Neuronal stem cell (in vitro differentiated cells): ENCODE measurements around the gene GOSR1.

Source experiments
- DNase-seq: peaks from one replicate; pipeline ENCODE4 v3.0.0-alpha.2; 2013; ENCODE audit warnings: low spot score
- H2AFZ ChIP-seq: one replicate; pipeline ENCODE4 v1.6.1; 2013; ENCODE audit warnings: mild to moderate bottlenecking, low read length, inconsistent platforms
- H2AK5ac ChIP-seq: 2 replicates; pipeline ENCODE4 v1.6.1; 2013; ENCODE audit warnings: low read depth, mild to moderate bottlenecking, inconsistent platforms, low read length, moderate library complexity, mixed read lengths
- H2BK120ac ChIP-seq: 2 replicates; pipeline ENCODE4 v1.6.1; 2013; ENCODE audit warnings: low read depth, mild to moderate bottlenecking, inconsistent platforms, low read length, moderate library complexity, mixed read lengths
- H2BK12ac ChIP-seq: one replicate; pipeline ENCODE4 v1.6.1; 2013; ENCODE audit warnings: low read length, inconsistent platforms
- H2BK15ac ChIP-seq: 2 replicates; pipeline ENCODE4 v1.6.1; 2013; ENCODE audit warnings: mild to moderate bottlenecking, low read length, inconsistent platforms, mixed read lengths
- H2BK5ac ChIP-seq: one replicate; pipeline ENCODE4 v1.6.1; 2013; ENCODE audit warnings: inconsistent platforms, mild to moderate bottlenecking, low read length, moderate library complexity
- H3K14ac ChIP-seq: one replicate; pipeline ENCODE4 v1.6.1; 2013; ENCODE audit warnings: low read length, inconsistent platforms
- H3K18ac ChIP-seq: 2 replicates; pipeline ENCODE4 v1.6.1; 2013; ENCODE audit warnings: low read length, inconsistent platforms
- H3K23ac ChIP-seq: 2 replicates; pipeline ENCODE4 v1.6.1; 2013; ENCODE audit warnings: low read depth, mild to moderate bottlenecking, mixed read lengths, low read length, inconsistent platforms; ENCODE audit not compliant: poor library complexity
- H3K27ac ChIP-seq: replicated peaks from 3 replicates; pipeline ENCODE4 v1.5.1; 2013; ENCODE audit warnings: low read length, inconsistent platforms
- H3K27me3 ChIP-seq, 3 experiments: 2 replicates each; pipeline ENCODE4 v1.6.1; 2013; ENCODE audit warnings: low read length in 3 of 3, mild to moderate bottlenecking in 2 of 3, inconsistent platforms in 1 of 3, low read depth in 1 of 3, mixed read lengths in 1 of 3, moderate library complexity in 1 of 3; ENCODE audit not compliant: control insufficient read depth in 3 of 3, insufficient read depth in 3 of 3
- H3K36me3 ChIP-seq, 2 donors: replicated peaks in 1 of 2; 2 replicates each; pipeline ENCODE4 v1.6.1; 2013; ENCODE audit warnings: low read length in 2 of 2; ENCODE audit not compliant: control insufficient read depth in 2 of 2, insufficient read depth in 2 of 2
- H3K4ac ChIP-seq: 2 replicates; pipeline ENCODE4 v1.6.1; 2013; ENCODE audit warnings: inconsistent platforms, mild to moderate bottlenecking, low read length, moderate library complexity
- H3K4me1 ChIP-seq, 2 donors: 1 replicate in 1 of 2; 2 replicates in 1 of 2; pipeline ENCODE4 v1.6.1; 2013; ENCODE audit warnings: low read length in 2 of 2, low read depth in 1 of 2; ENCODE audit not compliant: control insufficient read depth in 2 of 2, insufficient read depth in 1 of 2
- H3K4me2 ChIP-seq: one replicate; pipeline ENCODE4 v1.6.1; 2013; ENCODE audit warnings: mild to moderate bottlenecking, low read length, inconsistent platforms; ENCODE audit not compliant: insufficient read depth, poor library complexity, severe bottlenecking
- H3K4me3 ChIP-seq, 2 donors: 2 replicates each; pipeline ENCODE4 v1.5.1; 2013; ENCODE audit warnings: low read length in 2 of 2, mild to moderate bottlenecking in 2 of 2, inconsistent platforms in 1 of 2, moderate library complexity in 1 of 2
- H3K79me1 ChIP-seq: one replicate; pipeline ENCODE4 v1.6.1; 2013; ENCODE audit warnings: low read depth, mild to moderate bottlenecking, inconsistent platforms, low read length, moderate library complexity
- H3K9ac ChIP-seq: one replicate; pipeline ENCODE4 v1.6.1; 2013; ENCODE audit warnings: mild to moderate bottlenecking, low read depth, low read length, inconsistent platforms; ENCODE audit not compliant: poor library complexity
- H3K9me3 ChIP-seq, 2 donors: replicated peaks in 1 of 2; 2 replicates each; pipeline versions ENCODE3 to v1.6.1; 2013; ENCODE audit warnings: low read length in 2 of 2, mild to moderate bottlenecking in 2 of 2, inconsistent platforms in 1 of 2, low read depth in 1 of 2, mixed read lengths in 1 of 2, moderate library complexity in 1 of 2; ENCODE audit not compliant: control insufficient read depth in 2 of 2, insufficient read depth in 1 of 2
- H4K8ac ChIP-seq: one replicate; pipeline ENCODE4 v1.6.1; 2013; ENCODE audit warnings: low read depth, mild to moderate bottlenecking, inconsistent platforms, low read length, moderate library complexity
- H4K91ac ChIP-seq: one replicate; pipeline ENCODE4 v1.6.1; 2013; ENCODE audit warnings: low read length, low read depth, mild to moderate bottlenecking, inconsistent platforms; ENCODE audit not compliant: poor library complexity
- WGBS, 2 donors: extraction: QIAGEN DNeasy Blood & Tissue Kit; methylation state at CpG; one replicate each; pipeline ENCODE4 v1.1.7; 2013; ENCODE audit warnings: missing lambda C conversion rate in 2 of 2, mixed read lengths in 1 of 2; ENCODE audit not compliant: insufficient read length in 2 of 2, insufficient replicate concordance in 1 of 2; ENCODE audit errors: extremely low coverage in 2 of 2; 5-methylcytosine and 5-hydroxymethylcytosine counted together

GOSR1 gene

DNA sequence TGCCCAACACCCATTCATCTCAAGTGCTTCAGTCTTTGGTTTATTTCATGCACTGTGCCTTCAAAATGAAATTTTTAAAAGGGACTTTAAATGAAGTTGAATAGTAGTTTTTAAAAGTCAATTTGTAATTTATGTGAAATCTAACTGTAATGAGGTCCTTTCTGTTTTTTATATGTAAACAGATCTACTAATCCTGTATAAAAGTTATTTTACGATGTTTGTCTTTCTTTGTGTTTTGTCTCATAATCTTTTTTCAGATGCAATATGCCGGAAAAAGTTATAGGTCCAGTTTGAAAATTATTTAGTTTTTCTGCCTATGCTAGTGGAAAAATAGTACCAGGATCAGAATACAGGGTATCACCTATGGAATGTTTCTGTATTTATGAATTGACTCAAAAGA lies 8.7 kb upstream of the GOSR1 start:
- H2AK5ac ChIP-seq: no peak overlapping the region
- no peak overlapping the region for H3K18ac ChIP-seq
- no peak for DNase-seq
- no peak overlapping the region for H3K14ac ChIP-seq
- no peak overlapping the region for H4K91ac ChIP-seq
- no peak overlapping the region for H3K4ac ChIP-seq
- H3K4me3 ChIP-seq: no peak overlapping the region
- H3K9ac ChIP-seq: no peak overlapping the region
- no peaks in the 10 kb centered on the region for H3K9me3 ChIP-seq
- H2AFZ ChIP-seq: no peak overlapping the region
- H3K27ac ChIP-seq: no peak overlapping the region
- no peak overlapping the region for H4K8ac ChIP-seq
- no peak overlapping the region for H3K4me2 ChIP-seq
- H2BK120ac ChIP-seq: no peak overlapping the region
- no peak overlapping the region for H2BK15ac ChIP-seq
- no peak overlapping the region for H3K23ac ChIP-seq
- H2BK12ac ChIP-seq: no peak overlapping the region
- H3K79me1 ChIP-seq: no peaks in the 10 kb centered on the region
- peaks cover 4 to 6% of the 10 kb centered on the region in 2 donors for H3K4me1 ChIP-seq
- WGBS, 2 donors: no CpG with 5 or more reads among the region's 2 CpGs
- H2BK5ac ChIP-seq: no peak overlapping the region
- H3K36me3 ChIP-seq: peaks cover 2 to 39% of the 10 kb centered on the region in 2 donors
- H3K27me3 ChIP-seq: no peaks in the 10 kb centered on the region

- no peak overlapping the region for H3K18ac ChIP-seq
- no peak for DNase-seq
- no peaks in the 10 kb centered on the region for H3K9me3 ChIP-seq
- no peak overlapping the region for H2BK15ac ChIP-seq
- H3K27me3 ChIP-seq: no peaks in the 10 kb centered on the region
- H2AFZ ChIP-seq: peak overlapping the region; percentile 80
- no peak overlapping the region for H3K9ac ChIP-seq
- H3K36me3 ChIP-seq: no peaks in the 10 kb centered on the region
- peak overlapping the region; percentile 57 for H3K27ac ChIP-seq
- no peak overlapping the region for H4K91ac ChIP-seq
- no CpG with 5 or more reads among the region's 10 CpGs for WGBS, 2 donors
- no peak overlapping the region for H2BK120ac ChIP-seq
- no peaks in the 10 kb centered on the region for H3K79me1 ChIP-seq
- H4K8ac ChIP-seq: no peak overlapping the region
- H3K4ac ChIP-seq: no peak overlapping the region
- H2BK5ac ChIP-seq: no peak overlapping the region
- H3K4me1 ChIP-seq: peaks cover 6 to 9% of the 10 kb centered on the region in 2 donors
- no peak overlapping the region for H3K23ac ChIP-seq
- no peak overlapping the region for H3K4me3 ChIP-seq
- H2BK12ac ChIP-seq: no peak overlapping the region
- H3K4me2 ChIP-seq: no peak overlapping the region
- no peak overlapping the region for H3K14ac ChIP-seq
- H2AK5ac ChIP-seq: no peak overlapping the region
Measured at GRCh38 chr17:30472238-30472890, 4.8 kb upstream of the GOSR1 start.

DNA sequence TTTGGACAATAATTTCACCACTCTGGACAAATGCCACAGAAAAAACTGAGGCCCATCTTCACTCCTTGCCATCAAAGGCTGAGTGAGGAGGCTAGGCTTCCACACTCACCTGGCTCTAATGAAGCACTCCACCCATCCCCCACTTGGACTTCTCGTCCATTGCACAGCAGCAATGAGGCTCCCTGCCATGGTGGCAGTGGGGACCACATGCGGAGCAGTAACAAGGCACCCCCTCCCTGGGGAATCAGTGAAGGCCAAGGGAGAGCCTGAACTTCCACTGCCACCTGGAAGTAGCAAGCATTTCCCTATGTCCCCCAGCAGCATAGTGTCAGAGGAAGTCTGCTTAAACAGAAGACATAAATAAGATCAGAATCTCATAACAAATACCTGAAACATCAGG lies 2.0 kb upstream of the GOSR1 start:
- Histone ChIP-seq H3K9ac (no peak overlapping the region), H3K23ac (no peak overlapping the region), H3K79me1 (peaks cover 2% of the 10 kb centered on the region), H3K4me1 (peaks cover 6 to 9% of the 10 kb centered on the region in 2 donors), H4K8ac (no peak overlapping the region), H3K27ac (no peak overlapping the region), H2BK5ac (no peak overlapping the region), H3K18ac (no peak overlapping the region), H2AK5ac (no peak overlapping the region), H3K14ac (no peak overlapping the region), H3K36me3 (peaks cover 0 to 15% of the 10 kb centered on the region in 2 donors), H2BK120ac (no peak overlapping the region), H3K9me3 (no peaks in the 10 kb centered on the region), H3K27me3 (no peaks in the 10 kb centered on the region), H3K4me3 (peak overlapping the region in 1 of 2 donors; percentile 65), H3K4me2 (no peak overlapping the region), H4K91ac (no peak overlapping the region), H3K4ac (no peak overlapping the region), H2BK15ac (no peak overlapping the region), H2BK12ac (no peak overlapping the region), H2AFZ (no peak overlapping the region)
- WGBS, 2 donors: no CpG with 5 or more reads among the region's 2 CpGs
- DNase-seq: no peak

DNA sequence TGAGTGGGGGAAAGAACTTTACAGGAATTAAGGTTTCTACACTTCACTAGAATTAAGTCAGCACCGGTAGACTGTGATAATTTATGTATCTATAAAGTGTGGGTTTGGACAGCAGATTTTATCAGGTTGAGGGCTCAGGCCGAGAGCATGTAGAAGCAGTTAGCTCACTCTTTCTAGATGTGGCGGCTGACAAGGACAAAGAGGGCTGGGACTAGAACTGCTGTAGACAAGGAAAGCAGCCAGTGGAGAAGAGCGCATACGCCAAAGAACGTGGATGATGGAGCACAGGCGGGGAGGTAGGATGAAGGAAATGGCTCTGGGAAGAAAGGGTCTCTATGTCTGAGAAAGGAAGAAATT lies 504 bp upstream of the GOSR1 start:
- no peak overlapping the region for H4K91ac ChIP-seq
- H3K9ac ChIP-seq: peak overlapping the region; percentile 83
- H3K4me2 ChIP-seq: peak overlapping the region; percentile 60
- H3K18ac ChIP-seq: peak overlapping the region; percentile 86
- no peak overlapping the region for H3K14ac ChIP-seq
- no peak overlapping the region for H3K23ac ChIP-seq
- peak overlapping the region in 1 of 2 donors; percentile 82 for H3K4me3 ChIP-seq
- peaks cover 2% of the 10 kb centered on the region for H3K79me1 ChIP-seq
- H2BK15ac ChIP-seq: peak overlapping the region; percentile 43
- no peaks in the 10 kb centered on the region for H3K9me3 ChIP-seq
- WGBS, 2 donors: no CpG with 5 or more reads among the region's 7 CpGs
- H2BK120ac ChIP-seq: no peak overlapping the region
- H2AK5ac ChIP-seq: no peak overlapping the region
- no peak overlapping the region for H4K8ac ChIP-seq
- peaks cover 1 to 30% of the 10 kb centered on the region in 2 donors for H3K36me3 ChIP-seq
- H2BK5ac ChIP-seq: no peak overlapping the region
- peak overlapping the region; percentile 92 for H2AFZ ChIP-seq
- no peaks in the 10 kb centered on the region for H3K27me3 ChIP-seq
- H3K27ac ChIP-seq: no peak overlapping the region
- DNase-seq: peak; percentile 8
- no peak overlapping the region for H2BK12ac ChIP-seq
- H3K4me1 ChIP-seq: peaks cover 4 to 9% of the 10 kb centered on the region in 2 donors
- peak overlapping the region; percentile 80 for H3K4ac ChIP-seq
